GM12892 (cell line): ENCODE results near the gene ARL11.

Experiments used
- POLR2A ChIP-seq: IDR thresholded peaks from 2 replicates; pipeline ENCODE4 v1.6.1; 2011; ENCODE audit warnings: low read depth, low read length, control low read depth
- POLR2AphosphoS5 ChIP-seq: IDR thresholded peaks from 2 replicates; pipeline ENCODE4 v1.6.1; 2011; ENCODE audit warnings: low read depth, low read length, control low read depth

- TF ChIP-seq POLR2A (no peak), POLR2AphosphoS5 (no peak)
These were observed 17.1 kb downstream of the ARL11 start for GRCh38 chr13:49645451-49645850.
